HCT116 (cell line): ENCODE measurements around the gene XKR3.

Source experiments
- CEBPB ChIP-seq: IDR thresholded peaks from 2 replicates; pipeline ENCODE4 v1.6.1; 2012; ENCODE audit warnings: low read depth
- CTCF ChIP-seq, 3 experiments: fragments of 200-600 bp in 1 of 3; sonication (generic) in 1 of 3; IDR thresholded peaks in 2 of 3; conservative IDR thresholded peaks in 1 of 3; 2 replicates each; pipeline ENCODE4 v1.5.1; 2012 to 2017; ENCODE audit warnings: low read depth in 2 of 3, low read length in 2 of 3, antibody characterized with exemption in 1 of 3, borderline replicate concordance in 1 of 3, control low read depth in 1 of 3, mild to moderate bottlenecking in 1 of 3, mixed read lengths in 1 of 3, mixed run types in 1 of 3, moderate library complexity in 1 of 3; ENCODE audit not compliant: insufficient read depth in 1 of 3
- EZH2 ChIP-seq: fragments of 200-600 bp; sonication (generic); IDR thresholded peaks from 2 replicates; pipeline ENCODE4 v1.6.1; 2017; ENCODE audit warnings: antibody characterized with exemption, mixed run types
- POLR2A ChIP-seq: IDR thresholded peaks from 2 replicates; pipeline ENCODE4 v1.7.0; 2011; ENCODE audit warnings: borderline replicate concordance; ENCODE audit not compliant: insufficient read depth, insufficient read length; ENCODE audit errors: extremely low read depth
- POLR2AphosphoS5 ChIP-seq: IDR thresholded peaks from 2 replicates; pipeline ENCODE4 v1.6.1; 2011; ENCODE audit warnings: mild to moderate bottlenecking, low read depth, low read length, moderate library complexity

- no peak for TF ChIP-seq CTCF (IDR thresholded peaks at IDR 0.05 in 2 of 3, conservative IDR thresholded peaks at IDR 0.05 in 1 of 3; ENCODE audit: borderline replicate concordance in 1 of 3, insufficient read depth in 1 of 3, low read depth in 2 of 3, low read length in 2 of 3)
- no peak for TF ChIP-seq EZH2
- TF ChIP-seq CEBPB = no peak
- no peak for TF ChIP-seq POLR2AphosphoS5
- no peak for TF ChIP-seq POLR2A
Measured at GRCh38 chr22:16845881-16846280, 20.7 kb upstream of the XKR3 start.
